ENCODE data around the gene ALDH5A1.

- no peak for TF ChIP-seq POLR2AphosphoS5 (IDR thresholded peaks at IDR 0.05)
- TF ChIP-seq, protein P1, sequence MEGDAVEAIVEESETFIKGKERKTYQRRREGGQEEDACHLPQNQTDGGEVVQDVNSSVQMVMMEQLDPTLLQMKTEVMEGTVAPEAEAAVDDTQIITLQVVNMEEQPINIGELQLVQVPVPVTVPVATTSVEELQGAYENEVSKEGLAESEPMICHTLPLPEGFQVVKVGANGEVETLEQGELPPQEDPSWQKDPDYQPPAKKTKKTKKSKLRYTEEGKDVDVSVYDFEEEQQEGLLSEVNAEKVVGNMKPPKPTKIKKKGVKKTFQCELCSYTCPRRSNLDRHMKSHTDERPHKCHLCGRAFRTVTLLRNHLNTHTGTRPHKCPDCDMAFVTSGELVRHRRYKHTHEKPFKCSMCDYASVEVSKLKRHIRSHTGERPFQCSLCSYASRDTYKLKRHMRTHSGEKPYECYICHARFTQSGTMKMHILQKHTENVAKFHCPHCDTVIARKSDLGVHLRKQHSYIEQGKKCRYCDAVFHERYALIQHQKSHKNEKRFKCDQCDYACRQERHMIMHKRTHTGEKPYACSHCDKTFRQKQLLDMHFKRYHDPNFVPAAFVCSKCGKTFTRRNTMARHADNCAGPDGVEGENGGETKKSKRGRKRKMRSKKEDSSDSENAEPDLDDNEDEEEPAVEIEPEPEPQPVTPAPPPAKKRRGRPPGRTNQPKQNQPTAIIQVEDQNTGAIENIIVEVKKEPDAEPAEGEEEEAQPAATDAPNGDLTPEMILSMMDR (IDR thresholded peaks at IDR 0.05): no peak
- TF ChIP-seq POLR2A (IDR thresholded peaks at IDR 0.05): no peak
- TF ChIP-seq EP300 (IDR thresholded peaks at IDR 0.05): no peak
Observed at GRCh38 chr6:24537082-24537699, 42.4 kb downstream of the ALDH5A1 start.

Measured in gastroesophageal sphincter (tissue), 3 donors.